Muscle layer of colon (tissue), 2 donors: ENCODE measurements around the gene CALY.

Source experiments
- H3K27ac ChIP-seq: one replicate; pipeline ENCODE4 v1.7.0; 2013; ENCODE audit warnings: low read depth, mild to moderate bottlenecking, low read length, moderate library complexity
- H3K27me3 ChIP-seq, 2 donors: one replicate each; pipeline ENCODE4 v1.7.0; 2013; ENCODE audit warnings: low read length in 2 of 2, mild to moderate bottlenecking in 2 of 2; ENCODE audit not compliant: insufficient read depth in 2 of 2, control insufficient read depth in 1 of 2
- H3K36me3 ChIP-seq: one replicate; pipeline ENCODE4 v1.7.0; 2013; ENCODE audit warnings: mild to moderate bottlenecking, low read length; ENCODE audit not compliant: insufficient read depth
- H3K4me1 ChIP-seq: one replicate; pipeline ENCODE4 v1.7.0; 2013; ENCODE audit warnings: mild to moderate bottlenecking, low read length; ENCODE audit not compliant: insufficient read depth
- H3K4me3 ChIP-seq, 2 donors: one replicate each; pipeline ENCODE4 v1.7.0; 2013; ENCODE audit warnings: low read length in 2 of 2, low read depth in 1 of 2, mild to moderate bottlenecking in 1 of 2, moderate library complexity in 1 of 2
- H3K9ac ChIP-seq: one replicate; pipeline ENCODE4 v1.7.0; 2013; ENCODE audit warnings: low read length
- H3K9me3 ChIP-seq: one replicate; pipeline ENCODE4 v1.7.0; 2013; ENCODE audit warnings: mild to moderate bottlenecking, low read length
- donor health status: abdominal sarcoma.
- donor health status: Adenocarcinoma of cecum.

Gene CALY

DNA sequence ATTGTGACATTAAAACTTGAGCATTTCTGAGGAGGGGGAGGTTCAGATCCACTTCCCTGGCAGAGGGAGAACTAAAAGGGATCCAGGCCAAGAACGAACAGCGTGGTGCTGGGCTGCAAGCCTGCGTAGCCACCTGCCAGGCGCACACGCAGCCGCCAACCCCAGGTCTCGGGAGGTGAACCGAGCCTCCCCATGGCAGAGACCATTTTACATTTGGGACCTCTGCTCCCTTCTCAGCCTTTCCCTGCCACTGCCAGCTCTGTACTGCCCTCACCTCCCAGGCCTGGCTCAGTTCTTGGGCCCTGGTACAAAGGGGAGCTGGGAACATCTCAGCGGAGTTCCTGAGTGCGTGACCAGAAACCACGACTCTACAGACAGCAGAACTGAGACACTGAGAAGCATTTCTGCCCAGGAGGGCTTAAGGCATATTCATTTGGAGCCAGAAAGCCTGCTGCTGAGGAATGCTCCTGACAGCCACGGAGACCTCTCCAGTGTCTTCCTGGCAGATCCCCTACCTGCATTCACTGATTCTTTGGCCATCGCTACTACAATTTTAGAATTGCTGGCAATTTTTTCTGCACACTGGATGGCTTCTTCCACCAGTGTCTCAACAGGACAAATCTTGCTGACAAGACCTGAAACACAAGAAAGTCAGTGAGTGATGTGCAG is 28.9 kb upstream of the CALY start:
- H3K4me3 ChIP-seq = no peak overlapping the region
- peaks cover 59% of the 10 kb centered on the region for H3K36me3 ChIP-seq

DNA sequence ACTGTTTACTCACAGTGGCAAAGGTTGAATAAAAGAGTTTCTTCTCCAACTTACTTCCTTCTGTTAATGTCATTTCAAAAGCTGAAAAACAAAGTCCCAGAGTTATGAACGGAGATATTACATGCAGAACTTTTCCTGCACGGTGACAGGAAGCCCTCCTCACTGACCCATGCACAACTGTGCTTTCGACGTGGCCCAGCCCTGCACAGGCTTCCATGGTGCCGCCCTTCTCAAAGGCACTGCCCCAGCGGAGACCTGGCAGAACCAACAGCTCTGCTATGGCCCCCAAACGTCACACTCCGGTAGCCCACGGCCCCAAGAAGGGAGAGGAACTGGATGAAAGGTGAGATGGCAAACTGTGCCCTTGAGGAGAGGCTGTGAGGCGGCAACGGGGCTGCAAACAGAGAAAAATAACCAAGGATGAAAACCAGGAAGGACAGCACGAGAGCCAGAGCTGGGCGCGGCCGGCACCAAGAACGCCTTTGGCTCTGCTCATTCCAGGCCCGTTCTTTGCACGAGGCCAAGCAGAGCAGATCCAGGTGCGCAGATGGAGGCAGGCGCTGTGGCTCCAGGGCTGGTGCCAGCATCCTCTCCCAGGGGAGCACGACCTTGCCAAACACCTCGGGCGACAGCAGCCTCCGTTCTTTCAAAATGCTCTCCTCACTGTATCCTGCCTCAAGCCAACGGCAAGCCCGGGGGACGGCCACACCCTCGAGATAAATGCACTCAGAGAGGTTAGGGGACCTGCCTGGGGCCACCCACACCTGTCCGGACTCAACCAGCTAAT is 28.1 kb upstream of the CALY start:
- H3K27me3 ChIP-seq = no peaks in the 10 kb centered on the region
- H3K27ac ChIP-seq = no peak overlapping the region
- H3K36me3 ChIP-seq = peaks cover 52% of the 10 kb centered on the region
- H3K9me3 ChIP-seq = no peaks in the 10 kb centered on the region
- no peak overlapping the region for H3K4me3 ChIP-seq
- H3K4me1 ChIP-seq = no peaks in the 10 kb centered on the region
- H3K9ac ChIP-seq = no peak overlapping the region

More for the DNA sequence above, 28.9 kb upstream of the CALY start:
- no peaks in the 10 kb centered on the region for H3K27me3 ChIP-seq
- H3K9ac ChIP-seq = no peak overlapping the region
- H3K9me3 ChIP-seq = no peaks in the 10 kb centered on the region
- no peaks in the 10 kb centered on the region for H3K4me1 ChIP-seq
- no peak overlapping the region for H3K27ac ChIP-seq

DNA sequence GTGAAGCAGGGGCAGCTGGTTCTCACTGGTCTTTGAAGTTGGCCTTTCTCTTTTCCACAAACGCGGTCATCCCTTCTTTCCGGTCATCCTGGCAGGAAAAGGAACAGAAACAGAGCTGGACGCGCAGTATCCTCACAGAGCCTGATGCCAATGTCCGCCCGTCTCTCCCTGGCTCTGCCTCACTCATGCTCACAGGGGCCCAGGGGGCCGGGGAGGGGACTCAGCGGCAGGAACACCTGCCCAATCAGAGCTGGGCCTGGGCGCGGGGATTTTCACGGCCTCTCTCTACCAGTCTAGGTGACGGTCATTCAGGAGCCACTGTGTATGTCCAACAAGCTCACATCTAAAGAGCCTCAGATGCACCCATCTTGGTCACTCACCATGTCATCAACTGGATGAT is 26.1 kb upstream of the CALY start:
- Histone ChIP-seq H3K4me1 (no peaks in the 10 kb centered on the region), H3K36me3 (peaks cover 34% of the 10 kb centered on the region), H3K9ac (no peak overlapping the region), H3K4me3 (no peak overlapping the region), H3K27me3 (no peaks in the 10 kb centered on the region), H3K27ac (no peak overlapping the region), H3K9me3 (no peaks in the 10 kb centered on the region)

DNA sequence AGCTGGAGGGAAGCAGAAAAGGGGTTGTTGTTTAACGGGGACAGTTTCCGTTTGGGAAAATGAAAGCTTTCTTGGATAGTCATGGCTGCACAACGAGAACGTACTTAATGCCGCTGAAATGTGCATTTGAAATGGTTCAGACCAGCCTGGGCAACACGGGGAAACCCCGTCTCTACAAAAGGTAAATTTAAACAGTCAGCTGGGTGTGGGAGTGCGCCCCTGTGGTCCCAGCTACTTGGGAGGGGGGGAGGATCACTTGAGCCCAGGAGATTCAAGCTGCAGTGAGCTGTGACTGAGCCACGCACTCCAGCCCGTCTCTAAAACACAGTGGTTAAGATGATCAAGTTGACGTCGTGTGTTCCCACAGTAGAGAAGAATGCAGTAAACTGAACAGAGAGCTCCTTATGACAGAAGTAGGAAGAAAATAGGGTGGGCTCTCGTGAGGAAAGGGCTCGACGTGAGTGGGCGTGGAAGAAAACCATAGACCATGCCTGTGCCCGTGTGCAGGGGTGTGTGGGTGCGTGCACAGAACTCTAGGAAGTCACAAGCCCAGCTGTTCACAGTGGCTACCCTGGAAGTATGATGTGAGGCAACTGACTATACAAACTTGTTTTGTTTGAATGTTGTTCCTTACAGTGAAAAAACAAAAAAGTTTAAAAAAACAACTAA is 25.2 kb upstream of the CALY start:
- Histone ChIP-seq H3K9me3 (no peaks in the 10 kb centered on the region), H3K4me3 (no peak overlapping the region), H3K27me3 (peaks cover 0 to 7% of the 10 kb centered on the region in 2 donors), H3K4me1 (no peaks in the 10 kb centered on the region), H3K27ac (no peak overlapping the region), H3K9ac (no peak overlapping the region), H3K36me3 (peaks cover 34% of the 10 kb centered on the region)

DNA sequence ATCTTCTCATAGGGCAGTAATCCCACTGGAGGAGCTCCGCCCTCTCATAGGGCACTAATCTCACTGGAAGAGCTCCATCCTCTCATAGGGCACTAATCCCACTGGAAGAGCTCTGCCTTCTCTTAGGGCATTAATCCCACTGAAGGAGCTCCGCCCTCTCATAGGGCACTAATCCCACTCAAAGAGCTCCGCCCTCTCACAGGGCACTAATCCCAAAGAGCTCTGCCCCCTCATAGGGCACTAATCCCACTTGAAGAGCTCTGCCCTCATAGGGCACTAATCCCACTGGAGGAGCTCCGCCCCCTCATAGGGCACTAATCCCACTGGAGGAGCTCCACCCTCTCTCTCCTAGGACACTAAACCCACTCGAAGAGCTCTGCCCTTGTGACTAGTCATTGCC is 24.5 kb upstream of the CALY start:
- Histone ChIP-seq H3K27me3 (peaks cover 0 to 14% of the 10 kb centered on the region in 2 donors), H3K27ac (no peak overlapping the region), H3K36me3 (peaks cover 31% of the 10 kb centered on the region), H3K9ac (no peak overlapping the region), H3K4me3 (no peak overlapping the region), H3K9me3 (no peaks in the 10 kb centered on the region), H3K4me1 (peaks cover 6% of the 10 kb centered on the region)

DNA sequence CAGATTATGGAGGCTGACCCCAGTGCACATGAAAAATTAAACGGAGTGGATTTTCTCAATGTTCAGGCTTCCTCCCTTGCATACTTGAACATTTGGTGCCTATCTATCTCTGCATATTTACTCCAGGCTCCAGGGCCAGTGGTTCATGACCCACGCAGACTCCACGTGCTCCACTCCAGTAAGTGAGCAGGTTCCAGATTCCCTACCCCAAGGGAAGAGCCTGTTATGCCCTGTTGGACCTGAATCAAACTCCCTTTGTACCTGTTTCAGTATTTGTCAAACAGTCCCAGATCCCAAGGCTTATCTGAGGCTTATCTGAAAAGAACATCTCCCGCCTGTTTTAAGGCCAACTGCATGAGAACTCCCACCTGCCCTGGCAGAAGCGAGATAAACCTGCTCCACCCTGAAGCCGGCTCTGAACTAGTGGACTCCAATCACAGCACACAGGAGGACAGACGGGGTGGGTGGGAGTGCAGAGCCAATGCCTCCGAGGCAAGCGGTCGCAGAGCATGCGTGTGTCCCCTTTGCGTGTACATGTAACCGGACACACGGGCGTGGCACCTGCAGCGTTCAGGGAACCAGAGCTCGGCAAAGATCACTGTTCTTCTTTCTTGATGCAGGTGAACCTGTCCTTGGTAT is 23.4 kb upstream of the CALY start:
- Histone ChIP-seq H3K27me3 (peaks cover 0 to 19% of the 10 kb centered on the region in 2 donors), H3K4me3 (no peak overlapping the region), H3K27ac (no peak overlapping the region), H3K36me3 (peaks cover 19% of the 10 kb centered on the region), H3K4me1 (peaks cover 6% of the 10 kb centered on the region), H3K9me3 (no peaks in the 10 kb centered on the region), H3K9ac (no peak overlapping the region)

DNA sequence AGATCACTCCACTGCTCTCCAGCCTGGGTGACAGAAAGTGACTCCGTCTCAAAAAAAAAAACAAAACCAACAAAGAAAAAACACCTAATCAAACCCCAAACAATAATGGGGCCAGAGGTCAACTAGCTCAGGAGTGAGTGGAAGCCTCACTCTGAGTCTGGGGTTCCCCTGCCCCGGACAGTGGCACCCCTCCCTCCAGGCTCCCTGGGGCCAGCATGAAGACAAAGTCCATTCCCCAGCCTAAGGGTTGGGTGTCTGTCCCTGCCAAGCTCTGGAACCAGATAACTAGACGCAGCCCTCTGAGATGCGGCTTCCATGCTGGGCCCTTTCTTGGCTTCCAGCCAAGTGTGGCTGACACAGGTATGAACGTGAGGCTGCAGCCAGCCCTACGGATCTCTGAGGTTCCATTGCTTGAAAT is 22.9 kb upstream of the CALY start:
- no peak overlapping the region for H3K9ac ChIP-seq
- H3K27me3 ChIP-seq = peaks cover 0 to 22% of the 10 kb centered on the region in 2 donors
- H3K4me1 ChIP-seq = peaks cover 6% of the 10 kb centered on the region
- no peak overlapping the region for H3K27ac ChIP-seq
- H3K4me3 ChIP-seq = no peak overlapping the region
- no peaks in the 10 kb centered on the region for H3K9me3 ChIP-seq
- peaks cover 14% of the 10 kb centered on the region for H3K36me3 ChIP-seq

DNA sequence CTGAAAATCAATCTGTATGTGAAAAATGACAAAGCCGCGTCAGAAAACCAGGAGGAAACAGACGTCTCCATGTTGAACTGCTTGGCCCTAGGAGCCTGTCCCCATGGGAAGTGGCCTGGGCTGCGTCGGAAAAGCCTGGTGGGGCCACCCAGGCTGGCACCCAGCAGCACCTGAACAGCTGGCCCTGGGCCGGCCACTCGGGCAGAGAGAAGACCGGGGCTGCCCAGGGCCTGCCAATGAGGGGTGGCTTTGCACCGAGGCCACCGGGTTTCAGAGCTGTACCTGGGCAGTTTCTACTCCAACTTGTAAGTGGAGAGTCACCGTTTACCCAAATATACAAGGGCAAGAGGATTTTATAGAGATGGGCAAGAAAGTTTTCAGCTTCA is 22.2 kb upstream of the CALY start:
- H3K4me3 ChIP-seq = no peak overlapping the region
- peaks cover 9% of the 10 kb centered on the region for H3K36me3 ChIP-seq
- H3K9ac ChIP-seq = no peak overlapping the region
- peaks cover 6% of the 10 kb centered on the region for H3K4me1 ChIP-seq
- peaks cover 0 to 29% of the 10 kb centered on the region in 2 donors for H3K27me3 ChIP-seq
- no peaks in the 10 kb centered on the region for H3K9me3 ChIP-seq
- H3K27ac ChIP-seq = no peak overlapping the region

DNA sequence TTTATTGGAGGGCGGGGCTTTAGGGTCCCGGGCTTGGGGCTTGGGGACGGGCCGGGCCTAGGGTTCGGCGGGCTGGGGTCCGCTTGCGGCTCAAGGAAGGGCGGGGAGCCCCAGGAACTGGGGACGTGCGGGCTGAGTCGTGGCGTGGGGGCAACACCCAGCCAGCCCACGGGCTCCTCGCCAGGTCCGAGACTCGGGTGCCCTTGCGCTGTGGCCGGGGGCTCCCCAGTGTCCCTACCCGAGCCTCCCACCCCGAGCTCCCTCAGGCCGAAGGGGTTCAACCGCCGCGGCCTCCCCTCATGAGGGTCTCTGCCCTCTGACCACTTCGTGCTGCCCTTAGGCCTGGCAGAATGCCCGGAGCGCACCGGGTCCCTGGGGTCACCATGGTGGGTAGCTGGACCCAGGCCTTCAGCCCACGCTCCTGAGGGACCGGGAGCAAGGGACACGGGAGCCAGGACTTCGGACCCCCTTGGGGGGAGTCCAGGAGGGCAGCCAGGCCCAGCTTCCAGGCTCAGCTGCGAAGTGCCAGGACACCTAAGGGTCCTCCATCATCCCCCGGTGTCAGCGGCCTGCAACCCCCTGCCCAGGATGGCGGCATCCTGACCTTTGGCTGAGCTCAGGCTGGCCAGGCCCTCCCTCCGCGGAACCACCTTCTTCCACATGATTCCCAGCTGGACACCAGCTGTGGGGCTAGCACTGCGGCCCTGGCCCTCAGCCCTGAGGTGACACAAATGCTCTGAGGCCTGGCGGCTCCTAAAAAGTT is 21.6 kb upstream of the CALY start:
- Histone ChIP-seq H3K27ac (no peak overlapping the region), H3K27me3 (peaks cover 0 to 30% of the 10 kb centered on the region in 2 donors), H3K9me3 (no peaks in the 10 kb centered on the region), H3K4me3 (no peak overlapping the region), H3K4me1 (peaks cover 6% of the 10 kb centered on the region), H3K9ac (no peak overlapping the region), H3K36me3 (peaks cover 9% of the 10 kb centered on the region)

DNA sequence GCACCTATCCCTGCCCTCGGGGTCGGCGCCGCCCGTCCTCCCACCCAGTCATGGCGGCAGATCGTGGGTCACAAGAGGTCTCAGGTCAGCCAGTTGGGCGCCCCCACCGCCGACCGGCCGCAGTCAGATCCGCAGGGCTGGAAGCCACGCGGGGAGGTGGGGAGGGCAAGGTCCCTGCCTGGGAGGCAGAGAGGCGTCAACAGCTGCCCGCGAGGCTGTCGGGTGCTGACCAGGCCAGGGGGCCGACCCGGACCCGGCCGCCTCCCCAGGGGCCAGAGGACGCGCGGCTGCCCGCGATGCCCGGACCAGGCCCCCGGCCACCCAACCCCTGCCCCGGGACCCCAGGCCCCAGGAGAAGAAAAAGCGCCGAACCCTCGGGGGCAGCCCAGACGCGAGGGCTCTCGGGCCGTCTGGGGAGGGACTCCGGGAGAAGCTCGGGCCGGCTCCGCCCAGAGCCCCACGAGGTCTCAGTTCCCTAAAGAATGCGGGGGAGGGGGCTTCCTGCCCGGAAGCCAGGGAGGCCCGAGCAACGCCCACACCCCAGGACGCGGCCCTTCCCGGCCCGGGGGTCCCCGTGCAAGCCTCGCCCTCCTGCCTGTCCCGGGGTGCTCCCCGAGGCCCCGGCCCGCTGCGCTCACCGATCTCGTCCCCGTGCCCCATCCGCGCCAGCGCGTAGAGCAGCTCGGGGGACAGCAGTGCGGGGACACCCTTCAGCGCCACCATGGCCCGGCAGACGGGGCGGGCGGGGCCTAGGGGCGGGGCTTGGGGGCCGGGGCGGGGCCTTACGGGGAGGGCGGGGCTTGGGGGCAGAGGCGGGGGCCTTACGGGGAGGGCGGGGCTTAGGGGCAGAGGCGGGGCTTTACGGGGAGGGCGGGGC is 20.8 kb upstream of the CALY start, which contains the start of gene FUOM:
TSS of gene FUOM (minus strand) at position 735 of the 877 bp plus-strand sequence. CDS start at position 723, 12 bp downstream.
- Histone ChIP-seq H3K9ac (no peak within 1 kb of the TSS), H3K4me1 (peaks cover 6% of the 10 kb centered on the region), H3K36me3 (peaks cover 2% of the 10 kb centered on the region), H3K4me3 (peak within 1 kb of the TSS; percentile 18 to 47), H3K27me3 (peaks cover 0 to 30% of the 10 kb centered on the region in 2 donors), H3K9me3 (no peaks in the 10 kb centered on the region), H3K27ac (no peak within 1 kb of the TSS)
